AG08396 (cell line): ENCODE data around the gene SLC5A3.

Experiments
- DNase-seq: peaks from one replicate; pipeline ENCODE4 v3.0.0; 2012; ENCODE audit warnings: low spot score, mixed read lengths

The SLC5A3 gene

DNA sequence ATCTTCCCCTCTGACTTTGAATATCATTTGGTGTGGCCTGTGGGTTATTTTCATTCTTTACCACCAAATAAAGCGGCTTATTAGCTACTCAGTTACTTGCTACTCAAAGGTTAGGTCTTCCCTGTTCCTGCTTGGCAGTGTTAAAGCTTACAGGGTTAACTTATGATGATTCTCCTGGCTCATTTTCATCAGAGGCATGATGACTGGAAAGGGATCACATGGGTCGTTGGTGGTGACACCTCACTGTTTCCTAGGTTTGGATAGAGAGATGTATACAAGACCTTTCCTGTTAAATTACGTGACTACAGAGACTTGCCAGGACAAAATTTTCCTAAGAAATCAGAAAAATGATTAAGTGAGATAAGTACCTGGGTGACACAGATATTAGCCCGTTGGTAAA, 27.4 kb downstream of the SLC5A3 start:
- DNase-seq, result peak; percentile 16

DNA sequence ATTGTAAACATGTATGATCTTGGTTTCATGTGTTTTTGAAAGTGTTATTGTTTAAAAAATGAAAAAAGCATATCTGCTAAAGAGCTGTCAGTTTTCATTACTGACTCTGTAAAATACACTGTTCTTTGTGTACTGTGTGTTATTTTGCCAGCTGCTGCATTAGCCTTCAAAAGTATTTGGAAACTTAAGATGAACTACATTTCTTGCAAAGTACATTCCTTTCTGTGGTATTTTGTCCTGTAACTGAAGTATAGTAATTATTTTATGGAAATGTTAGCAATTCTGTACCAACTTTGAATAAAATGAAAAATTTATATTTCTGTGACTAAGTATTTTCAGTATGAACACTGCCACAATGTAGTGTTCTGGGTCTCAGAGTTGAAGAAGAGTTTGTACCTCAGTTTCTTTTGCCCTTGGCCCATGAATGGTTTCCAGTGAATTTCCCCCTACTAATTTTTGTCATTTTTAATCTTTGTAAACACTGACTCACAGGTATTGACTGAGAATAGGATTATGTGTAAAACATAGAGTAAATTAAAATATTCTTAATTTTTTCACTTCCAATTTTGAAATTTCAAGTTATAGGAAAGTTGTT, 32.7 kb downstream of the SLC5A3 start:
- DNase-seq, result no peak

DNA sequence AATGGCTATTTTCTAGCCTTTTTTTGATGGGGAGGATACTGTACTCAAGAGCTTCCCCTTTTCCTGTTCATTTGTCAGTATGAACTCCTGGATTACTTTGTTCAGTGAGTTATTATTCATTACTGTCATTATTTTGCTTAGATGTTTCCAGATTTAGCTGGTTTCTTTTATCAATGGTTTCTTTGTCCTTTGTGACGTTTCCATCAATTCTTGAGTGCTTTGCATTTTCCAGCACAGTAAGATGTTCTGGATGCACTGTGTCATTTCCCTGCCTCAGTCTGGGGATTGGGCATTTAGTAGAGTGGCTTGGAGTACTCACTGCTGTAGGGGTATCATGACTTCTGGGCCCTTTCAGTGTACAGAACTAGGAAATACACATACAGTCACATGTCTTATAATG, 34.2 kb downstream of the SLC5A3 start:
- no peak for DNase-seq

DNA sequence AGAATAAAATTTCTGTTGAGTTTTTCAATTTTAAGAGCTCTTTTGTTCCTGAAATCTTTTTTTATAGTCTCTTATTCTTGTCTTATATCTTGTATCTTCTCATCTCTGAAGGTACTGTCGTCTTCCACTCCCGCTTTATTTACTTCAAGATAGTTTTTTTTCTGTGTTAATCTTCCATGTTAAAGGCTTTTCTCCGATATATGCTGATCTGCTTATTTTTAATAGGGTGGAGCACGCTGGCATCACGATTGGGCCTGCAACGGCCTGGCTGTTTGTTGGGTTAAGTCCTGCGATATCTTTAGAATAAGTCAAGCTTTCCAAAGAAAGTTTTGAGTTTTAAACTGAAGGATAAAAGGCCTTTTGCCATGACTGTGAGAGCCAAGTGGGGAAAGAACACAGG, 35.7 kb downstream of the SLC5A3 start:
- no peak for DNase-seq

DNA sequence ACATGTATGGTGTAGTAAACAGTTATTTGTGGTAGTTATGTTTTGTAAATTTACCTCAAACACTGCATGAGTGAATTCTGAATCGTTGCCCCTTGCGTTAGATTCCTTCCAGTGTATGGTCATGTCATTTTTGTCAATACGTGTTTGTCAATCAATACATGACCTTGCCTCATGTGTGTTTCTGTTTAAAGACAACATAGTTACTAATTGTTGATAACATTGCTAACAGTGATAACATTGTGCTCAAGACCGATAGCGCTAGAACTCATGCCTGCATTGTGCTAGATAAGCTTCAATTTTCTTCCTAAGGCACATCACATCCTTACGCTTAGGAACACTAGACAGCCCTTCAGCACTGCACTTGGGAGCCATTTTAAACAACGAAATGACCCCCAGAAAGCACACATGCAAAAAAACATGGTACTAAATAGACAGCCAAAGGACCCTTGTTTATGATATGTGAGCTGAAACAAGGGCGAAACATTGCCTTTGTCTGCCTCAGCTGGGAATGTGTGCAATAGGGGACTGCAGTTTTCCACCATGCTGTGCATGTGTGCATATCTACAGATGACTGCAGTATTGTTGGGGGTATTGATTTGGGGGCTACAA, 37.3 kb downstream of the SLC5A3 start:
- no peak for DNase-seq

DNA sequence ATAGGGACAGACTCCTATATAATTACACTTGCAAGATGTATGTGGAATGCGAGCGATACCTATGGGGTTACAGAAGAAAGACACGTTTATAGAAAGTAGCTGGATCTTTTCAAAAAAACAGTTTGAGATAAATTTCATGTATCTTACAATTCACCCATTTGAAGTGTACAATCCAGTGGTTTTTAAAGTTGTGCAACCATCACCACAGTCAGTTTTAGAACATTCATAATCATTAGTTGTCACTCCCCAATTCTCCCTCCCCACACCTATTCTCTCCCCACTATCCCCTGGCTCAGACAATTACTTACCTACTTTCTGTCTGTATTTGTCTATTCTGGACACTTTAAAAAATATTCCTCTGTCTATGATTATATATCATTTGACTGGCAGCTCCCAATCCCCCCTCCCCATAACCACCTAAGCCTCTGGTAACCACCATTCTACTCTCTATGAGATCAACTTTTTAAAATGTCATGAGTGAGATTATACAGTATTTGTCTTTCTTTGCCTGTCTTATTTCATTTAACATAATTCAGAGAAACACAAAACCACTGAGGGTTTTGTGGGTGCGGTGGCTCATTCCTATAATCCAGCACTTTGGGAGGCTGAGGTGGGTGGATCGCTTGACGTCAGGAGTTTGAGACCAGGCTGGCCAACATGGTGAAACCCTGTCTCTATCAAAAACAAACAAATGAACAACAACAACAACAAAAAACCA, 39.1 kb downstream of the SLC5A3 start:
- no peak for DNase-seq

DNA sequence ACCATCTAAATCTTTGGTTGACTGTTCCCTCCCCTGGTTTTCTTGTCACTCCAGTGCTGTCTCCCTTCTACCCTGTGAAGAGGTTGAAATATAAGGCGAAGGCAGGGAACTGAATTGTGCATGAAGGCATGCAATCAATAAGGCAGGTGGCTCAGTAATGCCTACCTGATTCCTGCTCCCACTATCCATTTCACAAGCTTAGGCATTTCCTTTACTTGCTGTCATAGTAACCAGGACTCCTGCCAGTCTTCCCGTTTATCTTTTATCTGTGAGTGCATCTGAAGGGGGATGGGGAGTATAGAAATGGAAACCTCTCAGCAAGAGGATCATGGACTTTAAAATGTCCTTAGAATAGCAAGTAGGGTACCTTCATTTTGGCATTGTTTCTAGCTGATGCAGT, 40.5 kb downstream of the SLC5A3 start:
- no peak for DNase-seq

DNA sequence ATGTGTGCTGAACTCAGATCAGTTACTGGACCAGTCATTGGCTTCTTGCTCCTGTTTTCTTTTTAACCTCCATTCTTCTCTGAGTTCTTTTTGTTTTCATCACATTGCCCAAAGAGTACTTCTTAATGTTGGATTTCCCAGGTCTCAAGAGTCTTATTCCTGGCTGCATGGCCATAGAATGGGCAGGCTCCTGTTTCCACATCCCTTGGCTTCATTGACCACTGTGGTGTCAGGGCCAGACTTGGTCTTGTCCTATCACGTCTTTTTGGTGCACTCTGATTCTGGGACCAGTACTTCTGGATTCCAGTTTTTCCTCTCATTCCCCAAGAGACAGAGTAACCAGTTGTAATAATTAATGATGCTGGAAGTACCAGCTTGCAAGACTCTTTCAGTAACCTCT, 41.8 kb downstream of the SLC5A3 start:
- no peak for DNase-seq

DNA sequence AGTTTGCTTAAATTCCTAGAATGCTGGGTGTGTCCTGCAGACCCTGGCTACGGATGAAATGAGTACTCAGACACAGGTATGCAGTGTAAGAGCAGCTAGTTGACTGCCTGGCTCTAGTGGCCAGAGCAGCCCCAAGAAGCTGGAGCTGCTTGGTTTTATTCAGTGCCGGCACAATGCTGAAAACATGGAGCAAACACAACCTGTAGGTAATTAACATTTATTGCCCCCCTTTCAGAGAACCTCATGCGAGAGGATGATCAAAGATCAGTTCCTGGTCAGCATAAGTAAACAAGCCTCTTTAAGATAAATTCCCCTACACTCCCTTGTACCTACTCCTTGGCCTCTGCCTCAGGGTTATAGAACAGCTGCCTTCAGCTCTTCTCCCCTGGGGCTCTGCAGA, 43.2 kb downstream of the SLC5A3 start:
- DNase-seq, result no peak

DNA sequence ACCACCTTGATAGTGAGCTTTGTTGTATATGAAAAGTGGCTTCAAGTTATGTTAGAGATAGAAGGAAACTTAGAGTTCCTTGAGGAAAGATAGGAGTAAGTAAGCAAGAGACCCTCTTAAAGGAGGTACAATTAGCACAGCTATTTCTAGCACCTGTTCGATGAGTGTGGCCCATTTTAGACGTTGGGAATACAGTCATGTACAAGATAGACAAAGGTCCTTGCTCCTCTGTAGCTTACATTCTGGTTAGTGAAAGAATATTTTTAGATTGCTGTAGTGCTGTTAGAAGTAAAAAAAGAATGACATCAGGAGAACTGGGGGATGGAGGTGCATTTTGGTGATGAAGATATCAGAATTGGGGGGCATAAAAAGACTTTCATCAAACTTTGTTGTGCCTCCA, 47.5 kb downstream of the SLC5A3 start:
- DNase-seq, result no peak

DNA sequence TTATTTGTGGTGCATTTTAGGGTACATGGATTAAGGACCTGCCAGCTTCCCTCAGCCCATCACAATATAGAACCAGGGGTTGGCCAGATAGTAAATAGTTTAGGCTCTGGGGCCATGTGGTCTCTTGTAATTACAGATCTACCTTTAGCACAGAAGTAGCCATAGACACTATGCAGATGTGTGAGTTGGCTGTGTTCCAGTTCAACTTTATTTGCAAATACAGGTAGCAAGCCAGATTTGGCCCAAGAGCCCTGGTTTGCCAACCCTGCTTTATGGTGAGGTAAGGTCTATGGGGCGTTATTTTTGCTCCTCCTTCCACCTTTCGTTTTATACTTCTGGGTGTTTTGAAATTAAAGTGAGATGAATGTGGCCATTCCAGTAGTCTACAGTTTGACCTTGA, 48.7 kb downstream of the SLC5A3 start:
- no peak for DNase-seq
